GM12878 (cell line): ENCODE results near the gene SCARB2. TPM values are rescaled to one million over a fixed set of nuclear protein-coding genes. Genes with fewer than 3 reads are reported as not detected.

Experiments
- ATAC-seq: fragments of 200-7000 bp; cut with Tn5 transposase; 3 replicates; pipeline ENCODE4 v1.9.1; 2020; ENCODE audit warnings: mild to moderate bottlenecking, moderate library complexity
- BruUV-seq: library from RNA; stranded (reverse); fragments of 400-500 nt; replicated peaks from 2 replicates; lab custom pipeline; 2021; lab: Mats Ljungman, UMichigan
- CTCF ChIA-PET: fragments of 300-600 bp; sonication (Branson Sonifier 250); formaldehyde crosslinking; extraction: SDS; loops from one replicate; lab custom pipeline; 2021; ENCODE audit warnings: inconsistent platforms; lab: Yijun Ruan, JAX
- POLR2A ChIA-PET: fragments of 350-600 bp; formaldehyde crosslinking; extraction: SDS; loops from one replicate; lab custom pipeline; 2021; ENCODE audit warnings: inconsistent platforms; lab: Charles Lee
- RAD21 ChIA-PET: fragments of 300-600 bp; sonication (Branson Sonifier 250); formaldehyde crosslinking; loops from one replicate; lab custom pipeline; 2023; ENCODE audit warnings: antibody characterized with exemption; ENCODE audit not compliant: unreplicated experiment; lab: Charles Lee
- SMC1A ChIA-PET: fragments of 300-600 bp; sonication (Branson Sonifier 250); formaldehyde crosslinking; loops from one replicate; lab custom pipeline; 2023; ENCODE audit not compliant: unreplicated experiment, uncharacterized antibody; lab: Charles Lee
- DNase-seq: peaks from one replicate; pipeline ENCODE4 v3.0.0-alpha.2; 2011; ENCODE audit warnings: low read depth, low spot score
- FAIRE-seq: peaks from 3 replicates; lab custom pipeline; 2011; peaks lifted over from hg19 to GRCh38; lab: Jason Lieb, UNC
- H2AFZ ChIP-seq: 2 replicates; pipeline ENCODE4 v1.6.0; 2011; ENCODE audit warnings: low read depth, low read length, control low read depth; ENCODE audit not compliant: control insufficient read depth
- H3K27ac ChIP-seq: 2 replicates; pipeline ENCODE4 v1.5.1; 2011; ENCODE audit warnings: control low read depth; ENCODE audit not compliant: control insufficient read depth, insufficient read depth
- H3K27me3 ChIP-seq, 2 experiments: replicated peaks in 1 of 2; 2 replicates each; pipeline versions ENCODE4 v1.6.0 to v1.6.1; 2011; ENCODE audit warnings: low read length in 1 of 2; ENCODE audit not compliant: control insufficient read depth in 2 of 2, insufficient read depth in 2 of 2
- H3K36me3 ChIP-seq, 2 experiments: 2 replicates each; pipeline ENCODE4 v1.5.1; 2011; ENCODE audit warnings: low read length in 1 of 2; ENCODE audit not compliant: control insufficient read depth in 2 of 2, insufficient read depth in 2 of 2
- H3K4me1 ChIP-seq: 2 replicates; pipeline ENCODE4 v1.6.1; 2011; ENCODE audit warnings: mild to moderate bottlenecking, low read length, moderate library complexity, mixed read lengths; ENCODE audit not compliant: control insufficient read depth, insufficient read depth
- H3K4me2 ChIP-seq: 2 replicates; pipeline ENCODE4 v1.6.0; 2011; ENCODE audit warnings: control low read depth; ENCODE audit not compliant: control insufficient read depth, insufficient read depth
- H3K4me3 ChIP-seq: fragments of 200-600 bp; sonication (generic); 2 replicates; pipeline ENCODE4 v1.5.1; 2016
- H3K79me2 ChIP-seq: 2 replicates; pipeline ENCODE4 v1.6.0; 2011; ENCODE audit warnings: low read length; ENCODE audit not compliant: control insufficient read depth, insufficient read depth
- H3K9ac ChIP-seq: 2 replicates; pipeline ENCODE4 v1.8.0; 2011; ENCODE audit warnings: low read length, control low read depth, mixed read lengths; ENCODE audit not compliant: control insufficient read depth, insufficient read depth
- H3K9me3 ChIP-seq: replicated peaks from 3 replicates; pipeline ENCODE4 v1.5.1; 2011; ENCODE audit warnings: mild to moderate bottlenecking, low read length; ENCODE audit not compliant: control insufficient read depth, insufficient read depth
- H4K20me1 ChIP-seq: 2 replicates; pipeline ENCODE4 v1.6.0; 2011; ENCODE audit not compliant: control insufficient read depth, insufficient read depth
- ATF7 ChIP-seq: fragments of 450-650 bp; IDR thresholded peaks from 2 replicates; pipeline ENCODE4 v1.6.1; 2016; ENCODE audit warnings: low read depth, mild to moderate bottlenecking
- BRCA1 ChIP-seq: IDR thresholded peaks from 2 replicates; pipeline ENCODE4 v1.6.1; 2011; ENCODE audit warnings: low read depth, low read length, improper control_type of control experiment
- CUX1 ChIP-seq: IDR thresholded peaks from 2 replicates; pipeline ENCODE4 v1.6.1; 2012; ENCODE audit warnings: improper control_type of control experiment, low read depth, low read length; ENCODE audit not compliant: insufficient replicate concordance
- EGR1 ChIP-seq, 2 experiments: IDR thresholded peaks; 1 replicate in 1 of 2; 2 replicates in 1 of 2; pipeline ENCODE4 v1.6.1; 2011 to 2012; ENCODE audit warnings: low read depth in 2 of 2, low read length in 2 of 2, borderline replicate concordance in 1 of 2, mild to moderate bottlenecking in 1 of 2, moderate library complexity in 1 of 2
- FOXK2 ChIP-seq: fragments of 450-650 bp; IDR thresholded peaks from 2 replicates; pipeline ENCODE4 v1.6.1; 2017; ENCODE audit warnings: mild to moderate bottlenecking, moderate library complexity
- GABPA ChIP-seq: IDR thresholded peaks from 2 replicates; pipeline ENCODE4 v1.6.1; 2014; ENCODE audit warnings: antibody characterized with exemption, low read depth, mild to moderate bottlenecking, inconsistent platforms
- GATAD2B ChIP-seq: fragments of 450-650 bp; conservative IDR thresholded peaks from 2 replicates; pipeline ENCODE4 v1.6.1; 2017; ENCODE audit warnings: low read depth, mild to moderate bottlenecking, moderate library complexity
- HDAC2 ChIP-seq: fragments of 200-600 bp; sonication (generic); IDR thresholded peaks from 2 replicates; pipeline ENCODE4 v1.6.1; 2017
- MAX ChIP-seq: IDR thresholded peaks from 2 replicates; pipeline ENCODE4 v1.6.1; 2012; ENCODE audit warnings: low read depth, low read length, improper control_type of control experiment
- NFIC ChIP-seq: IDR thresholded peaks from 2 replicates; pipeline ENCODE4 v1.6.1; 2012; ENCODE audit warnings: low read depth, mild to moderate bottlenecking, inconsistent platforms, low read length, moderate library complexity
- POLR2AphosphoS2 ChIP-seq: IDR thresholded peaks from 2 replicates; pipeline ENCODE4 v1.6.1; 2011; ENCODE audit warnings: low read depth, mild to moderate bottlenecking, low read length, improper control_type of control experiment, moderate library complexity
- POLR2AphosphoS5 ChIP-seq: IDR thresholded peaks from 2 replicates; pipeline ENCODE4 v1.6.1; 2011; ENCODE audit warnings: mild to moderate bottlenecking, low read length, inconsistent platforms
- ZNF274 ChIP-seq: IDR thresholded peaks from one replicate; pipeline ENCODE4 v1.8.0; 2011; ENCODE audit not compliant: insufficient read length, insufficient read depth
- ZNF384 ChIP-seq: IDR thresholded peaks from 2 replicates; pipeline ENCODE4 v1.6.1; 2012; ENCODE audit warnings: low read depth, mild to moderate bottlenecking, low read length, improper control_type of control experiment, borderline replicate concordance
- ZZZ3 ChIP-seq: IDR thresholded peaks from 2 replicates; pipeline ENCODE4 v1.6.1; 2011; ENCODE audit warnings: low read depth; ENCODE audit not compliant: control insufficient read depth, insufficient read length
- WGBS: methylation state at CpG from one replicate; pipeline ENCODE4 v1.1.6; 2016; ENCODE audit warnings: low lambda C conversion rate; ENCODE audit not compliant: insufficient replicate concordance, insufficient coverage; ENCODE audit errors: missing lambda C conversion rate; 5-methylcytosine and 5-hydroxymethylcytosine counted together
- in situ Hi-C: fragments of 300-500 bp; cut with MboI; formaldehyde crosslinking; loops from 9 replicates; pipeline ENCODE4 v1.14.3; 2018; ENCODE audit warnings: mixed read lengths
- intact Hi-C: fragments of 100-400 bp; cut with micrococcal nuclease; formaldehyde crosslinking; loops from one replicate; pipeline ENCODE4 v1.14.2; 2022; ENCODE audit not compliant: unreplicated experiment
- polyA plus RNA-seq, 11 experiments: library from polyadenylated mRNA; depleted of rRNA in 4 of 11; unstranded in 6 of 11; stranded (reverse) in 5 of 11; fragments of >200 nt; fragmentation: Nextera tagmentation in 4 of 11; fragmentation: Illumina TruSeq in 1 of 11; extraction: Ambion mirVana in 4 of 11; extraction: Trizol in 1 of 11; gene quantifications; 1 replicate in 1 of 11; 2 replicates in 10 of 11; pipeline versions ENCODE4 v1.2.1 to v1.2.3, GENCODE V29; 2011 to 2016; ENCODE audit warnings: inconsistent platforms in 2 of 11, missing spikeins in 2 of 11, low read depth in 1 of 11
- total RNA-seq, 4 experiments: library from RNA; depleted of rRNA in 3 of 4; stranded (reverse); fragments of >200 nt in 3 of 4; fragmentation: Illumina TruSeq in 1 of 4; extraction: Trizol in 1 of 4; gene quantifications; 2 replicates each; pipeline versions ENCODE4 v1.2.1 to v1.2.3, GENCODE V29; 2013 to 2021
- TF ChIP-seq, protein P1 (sequence below): IDR thresholded peaks from 2 replicates; pipeline ENCODE4 v1.6.1; 2011; ENCODE audit warnings: borderline replicate concordance, low read depth, mild to moderate bottlenecking, moderate library complexity, mixed read lengths, low read length; ENCODE audit not compliant: insufficient read depth; ENCODE audit errors: extremely low read length

SCARB2 gene
- total and polyA plus RNA-seq, 10 of the 15 experiments (the other 5 are each of a cell fraction or from before 2014, with no cell fraction given), result 2.1 to 11.7 (median 9.5) TPM

DNA sequence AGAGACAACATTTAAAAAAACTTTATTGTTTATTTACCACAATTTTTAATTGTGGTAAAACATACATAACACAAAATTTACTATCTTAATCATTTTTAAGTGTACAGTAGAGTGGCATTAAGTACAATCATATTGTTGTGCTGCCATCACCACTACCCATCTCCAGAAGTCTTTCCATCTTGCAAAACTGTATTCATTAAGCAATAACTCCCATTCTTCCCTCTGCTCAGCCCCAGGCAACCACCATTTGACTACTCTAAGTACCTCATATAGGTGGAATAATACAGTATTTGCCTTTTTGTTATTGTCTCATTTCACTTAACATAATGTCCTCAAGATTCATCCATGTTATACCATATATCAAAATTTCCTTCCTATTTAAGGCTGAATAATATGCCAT, 25.1 kb upstream of the SCARB2 start (continued):
- no peak for TF ChIP-seq CUX1
- no peak for TF ChIP-seq POLR2AphosphoS5
- no peak for TF ChIP-seq BRCA1
- TF ChIP-seq, all 136 proteins: peak for 0

DNA sequence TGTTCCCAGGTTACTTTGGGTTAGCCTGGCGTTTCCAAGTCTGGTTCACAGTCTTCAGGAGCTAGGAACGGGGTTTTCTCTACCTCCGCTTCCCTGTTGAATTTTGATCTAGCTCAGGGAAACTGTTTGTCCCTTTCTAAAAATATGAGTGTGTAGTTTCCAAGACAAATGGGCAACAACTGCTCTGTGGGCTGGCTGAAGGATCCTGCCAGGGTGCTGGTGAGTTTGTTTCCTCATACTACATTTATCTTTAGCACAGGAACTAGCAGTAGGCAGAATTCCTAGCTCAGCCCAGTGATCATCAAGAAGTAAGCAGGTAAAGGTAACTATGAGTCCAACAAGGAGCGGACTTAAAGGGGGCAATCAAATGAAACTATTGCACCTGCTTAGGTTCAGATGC, 24.6 kb upstream of the SCARB2 start:
- SMC1A ChIA-PET, result no interaction called here
- DNase-seq (no peak), FAIRE-seq (no peak)
- no peaks in the 10 kb centered on the region; the same call in 1 of the 3 replicates for H3K9me3 ChIP-seq
- TF ChIP-seq EGR1 (IDR thresholded peaks at IDR 0.05; ENCODE audit: borderline replicate concordance in 1 of 2, low read depth in 2 of 2, low read length in 2 of 2) (no peak), GATAD2B (no peak), ZNF274 (no peak), NFIC (no peak), GABPA (no peak), HDAC2 (no peak), ATF7 (no peak), POLR2AphosphoS2 (no peak), BRCA1 (no peak), FOXK2 (no peak), MAX (no peak), ZZZ3 (no peak), ZNF384 (no peak)
- TF ChIP-seq, protein P1, sequence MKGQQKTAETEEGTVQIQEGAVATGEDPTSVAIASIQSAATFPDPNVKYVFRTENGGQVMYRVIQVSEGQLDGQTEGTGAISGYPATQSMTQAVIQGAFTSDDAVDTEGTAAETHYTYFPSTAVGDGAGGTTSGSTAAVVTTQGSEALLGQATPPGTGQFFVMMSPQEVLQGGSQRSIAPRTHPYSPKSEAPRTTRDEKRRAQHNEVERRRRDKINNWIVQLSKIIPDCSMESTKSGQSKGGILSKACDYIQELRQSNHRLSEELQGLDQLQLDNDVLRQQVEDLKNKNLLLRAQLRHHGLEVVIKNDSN, result no peak
- TF ChIP-seq, all 136 proteins: peak for 0
- Histone ChIP-seq H3K36me3 (no peaks in the 10 kb centered on the region), H3K27ac (no peak overlapping the region), H2AFZ (no peak overlapping the region), H3K27me3 (no peaks in the 10 kb centered on the region; a peak in 1 of 4 replicates), H3K4me3 (no peak overlapping the region), H4K20me1 (no peaks in the 10 kb centered on the region), H3K4me1 (no peaks in the 10 kb centered on the region), H3K9ac (no peak overlapping the region), H3K4me2 (no peak overlapping the region), H3K79me2 (no peaks in the 10 kb centered on the region)
- intact Hi-C loops, result no loop called here
- ATAC-seq, result no peak
- no TSS peak for BruUV-seq
- ChIA-PET CTCF (no interaction called here), RAD21 (no interaction called here), POLR2A (no interaction called here)
- WGBS, result 24% methylated on average over 4 of the region's 4 CpGs
- in situ Hi-C loops, result no loop called here
